Measurements from ENCODE around the gene TTC23. TPM values are rescaled to one million over a fixed set of nuclear protein-coding genes. Genes with fewer than 3 reads are reported as not detected.

TTC23 gene
- polyA plus RNA-seq, 1 donor (not counting 4 experiments of a cell fraction or from before 2014, with no cell fraction given), result 6.7 TPM

GRCh38 chr15:99127773-99128172 lies 121.6 kb downstream of the TTC23 start:
- Histone ChIP-seq H3K79me2 (ENCODE audit: control insufficient read depth, insufficient read depth, low read length) (no peaks in the 10 kb centered on the region), H3K4me1 (ENCODE audit: control insufficient read depth, extremely low read depth, insufficient read depth, low read length) (peaks cover 17% of the 10 kb centered on the region), H3K9me1 (ENCODE audit: control insufficient read depth, extremely low read depth, insufficient read depth, low read length) (no peaks in the 10 kb centered on the region), H4K20me1 (ENCODE audit: control insufficient read depth, extremely low read depth, insufficient read depth, low read length) (no peaks in the 10 kb centered on the region), H3K9me3 (ENCODE audit: control insufficient read depth, low read depth, low read length) (no peaks in the 10 kb centered on the region), H3K27me3 (ENCODE audit: control insufficient read depth, extremely low read depth, insufficient read depth, low read length) (no peaks in the 10 kb centered on the region), H3K27ac (ENCODE audit: control insufficient read depth, insufficient read depth, low read length) (no peak overlapping the region), H3K9ac (ENCODE audit: control insufficient read depth, extremely low read depth, insufficient read depth, low read length) (no peak overlapping the region), H3K36me3 (ENCODE audit: control insufficient read depth in 2 of 2, extremely low read depth in 1 of 2, insufficient read depth in 2 of 2, low read length in 2 of 2) (no peaks in the 10 kb centered on the region), H3K4me3 (ENCODE audit: control insufficient read depth in 2 of 3, extremely low read depth in 1 of 3, insufficient read depth in 2 of 3, low read depth in 1 of 3, low read length in 3 of 3) (no peak overlapping the region), H2AFZ (ENCODE audit: control insufficient read depth, low read length) (no peak overlapping the region), H3K4me2 (ENCODE audit: control insufficient read depth, extremely low read depth, insufficient read depth, low read depth, low read length) (no peak overlapping the region)
- TF ChIP-seq EZH2 (IDR thresholded peaks at IDR 0.05; ENCODE audit: low read length) (no peak), CTCF (optimal IDR thresholded peaks at IDR 0.05 in 1 of 3, IDR thresholded peaks at IDR 0.05 in 1 of 3, conservative IDR thresholded peaks at IDR 0.05 in 1 of 3; ENCODE audit: extremely low read depth in 1 of 3, insufficient read depth in 2 of 3, low read length in 3 of 3) (no peak)
- dilution Hi-C loops (cut with MboI; ENCODE audit: extremely low pct_ligation_motif_present, low sequenced_read_pairs), result no loop called here
- DNase-seq (ENCODE audit: low read depth, low spot score) (no peak), FAIRE-seq (no peak)

GRCh38 chr15:99126930-99127329 lies 122.5 kb downstream of the TTC23 start:
- FAIRE-seq (no peak), DNase-seq (ENCODE audit: low read depth, low spot score) (no peak)
- Histone ChIP-seq H3K4me2 (ENCODE audit: control insufficient read depth, extremely low read depth, insufficient read depth, low read depth, low read length) (no peak overlapping the region), H3K27me3 (ENCODE audit: control insufficient read depth, extremely low read depth, insufficient read depth, low read length) (no peaks in the 10 kb centered on the region), H3K4me3 (ENCODE audit: control insufficient read depth in 2 of 3, extremely low read depth in 1 of 3, insufficient read depth in 2 of 3, low read depth in 1 of 3, low read length in 3 of 3) (no peak overlapping the region), H3K36me3 (ENCODE audit: control insufficient read depth in 2 of 2, extremely low read depth in 1 of 2, insufficient read depth in 2 of 2, low read length in 2 of 2) (no peaks in the 10 kb centered on the region), H2AFZ (ENCODE audit: control insufficient read depth, low read length) (no peak overlapping the region), H3K9ac (ENCODE audit: control insufficient read depth, extremely low read depth, insufficient read depth, low read length) (no peak overlapping the region), H3K9me3 (ENCODE audit: control insufficient read depth, low read depth, low read length) (no peaks in the 10 kb centered on the region), H3K4me1 (ENCODE audit: control insufficient read depth, extremely low read depth, insufficient read depth, low read length) (peaks cover 17% of the 10 kb centered on the region), H3K79me2 (ENCODE audit: control insufficient read depth, insufficient read depth, low read length) (no peaks in the 10 kb centered on the region), H4K20me1 (ENCODE audit: control insufficient read depth, extremely low read depth, insufficient read depth, low read length) (no peaks in the 10 kb centered on the region), H3K27ac (ENCODE audit: control insufficient read depth, insufficient read depth, low read length) (no peak overlapping the region), H3K9me1 (ENCODE audit: control insufficient read depth, extremely low read depth, insufficient read depth, low read length) (no peaks in the 10 kb centered on the region)
- TF ChIP-seq EZH2 (IDR thresholded peaks at IDR 0.05; ENCODE audit: low read length) (no peak), CTCF (optimal IDR thresholded peaks at IDR 0.05 in 1 of 3, IDR thresholded peaks at IDR 0.05 in 1 of 3, conservative IDR thresholded peaks at IDR 0.05 in 1 of 3; ENCODE audit: extremely low read depth in 1 of 3, insufficient read depth in 2 of 3, low read length in 3 of 3) (no peak)
- dilution Hi-C loops (cut with MboI; ENCODE audit: extremely low pct_ligation_motif_present, low sequenced_read_pairs), result no loop called here
